Chondrocyte (in vitro differentiated cells): Measurements from ENCODE around the gene ZYX. TPM values are rescaled to one million over a fixed set of nuclear protein-coding genes. Genes with fewer than 3 reads are reported as not detected.

ENCODE experiments used
- DNase-seq: peaks from one replicate; pipeline ENCODE4 v3.0.0; 2021; ENCODE audit warnings: mixed read lengths, low spot score
- H3K27ac Mint-ChIP-seq: one replicate; pipeline ENCODE4 v1.8.0; 2021; ENCODE audit warnings: mild to moderate bottlenecking, moderate library complexity, mixed read lengths; ENCODE audit not compliant: unreplicated experiment
- H3K27me3 Mint-ChIP-seq: 2 replicates; pipeline ENCODE4 v1.8.0; 2021; ENCODE audit warnings: low read depth, mixed read lengths
- H3K36me3 Mint-ChIP-seq: 2 replicates; pipeline ENCODE4 v1.8.0; 2021; ENCODE audit warnings: low read depth, mixed read lengths
- H3K4me1 Mint-ChIP-seq: 2 replicates; pipeline ENCODE4 v1.8.0; 2021; ENCODE audit warnings: low read depth, mild to moderate bottlenecking, mixed read lengths
- H3K4me3 Mint-ChIP-seq: one replicate; pipeline ENCODE4 v1.8.0; 2021; ENCODE audit warnings: mild to moderate bottlenecking, moderate library complexity, mixed read lengths; ENCODE audit not compliant: unreplicated experiment
- H3K9me3 Mint-ChIP-seq: 2 replicates; pipeline ENCODE4 v1.8.0; 2021; ENCODE audit warnings: low read depth, mixed read lengths
- total RNA-seq: library from RNA; stranded (reverse); gene quantifications from 3 replicates; pipeline ENCODE4 v1.2.1, GENCODE V29; 2021
- TF ChIP-seq, protein P1 (sequence below): fragments of 200-600 bp; sonication (generic); IDR thresholded peaks from 2 replicates; pipeline ENCODE4 v1.5.0; 2021; ENCODE audit warnings: antibody characterized with exemption, mild to moderate bottlenecking, moderate library complexity

The ZYX gene
- total RNA-seq, 1 donor from 2014 or later: 386 TPM

GRCh38 chr7:143394068-143394467, 12.9 kb downstream of the ZYX start:
- peaks cover 24% of the 10 kb centered on the region for H3K36me3 Mint-ChIP-seq
- peaks cover 41% of the 10 kb centered on the region for H3K4me1 Mint-ChIP-seq
- H3K4me3 Mint-ChIP-seq: no peak overlapping the region
- H3K27ac Mint-ChIP-seq: no peak overlapping the region
- DNase-seq: no peak
- no peaks in the 10 kb centered on the region for H3K27me3 Mint-ChIP-seq
- no peaks in the 10 kb centered on the region for H3K9me3 Mint-ChIP-seq
- TF ChIP-seq, protein P1, sequence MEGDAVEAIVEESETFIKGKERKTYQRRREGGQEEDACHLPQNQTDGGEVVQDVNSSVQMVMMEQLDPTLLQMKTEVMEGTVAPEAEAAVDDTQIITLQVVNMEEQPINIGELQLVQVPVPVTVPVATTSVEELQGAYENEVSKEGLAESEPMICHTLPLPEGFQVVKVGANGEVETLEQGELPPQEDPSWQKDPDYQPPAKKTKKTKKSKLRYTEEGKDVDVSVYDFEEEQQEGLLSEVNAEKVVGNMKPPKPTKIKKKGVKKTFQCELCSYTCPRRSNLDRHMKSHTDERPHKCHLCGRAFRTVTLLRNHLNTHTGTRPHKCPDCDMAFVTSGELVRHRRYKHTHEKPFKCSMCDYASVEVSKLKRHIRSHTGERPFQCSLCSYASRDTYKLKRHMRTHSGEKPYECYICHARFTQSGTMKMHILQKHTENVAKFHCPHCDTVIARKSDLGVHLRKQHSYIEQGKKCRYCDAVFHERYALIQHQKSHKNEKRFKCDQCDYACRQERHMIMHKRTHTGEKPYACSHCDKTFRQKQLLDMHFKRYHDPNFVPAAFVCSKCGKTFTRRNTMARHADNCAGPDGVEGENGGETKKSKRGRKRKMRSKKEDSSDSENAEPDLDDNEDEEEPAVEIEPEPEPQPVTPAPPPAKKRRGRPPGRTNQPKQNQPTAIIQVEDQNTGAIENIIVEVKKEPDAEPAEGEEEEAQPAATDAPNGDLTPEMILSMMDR: no peak

GRCh38 chr7:143394777-143395176, 13.6 kb downstream of the ZYX start:
- TF ChIP-seq, protein P1: no peak
- DNase-seq: no peak
- peaks cover 34% of the 10 kb centered on the region for H3K4me1 Mint-ChIP-seq

GRCh38 chr7:143395187-143396149, 14.3 kb downstream of the ZYX start:
- peaks cover 10% of the 10 kb centered on the region for H3K36me3 Mint-ChIP-seq

More at GRCh38 chr7:143394777-143395176, 13.6 kb downstream of the ZYX start:
- Mint-ChIP-seq H3K9me3 (no peaks in the 10 kb centered on the region), H3K27me3 (no peaks in the 10 kb centered on the region), H3K36me3 (peaks cover 17% of the 10 kb centered on the region), H3K27ac (no peak overlapping the region), H3K4me3 (no peak overlapping the region)

DNA sequence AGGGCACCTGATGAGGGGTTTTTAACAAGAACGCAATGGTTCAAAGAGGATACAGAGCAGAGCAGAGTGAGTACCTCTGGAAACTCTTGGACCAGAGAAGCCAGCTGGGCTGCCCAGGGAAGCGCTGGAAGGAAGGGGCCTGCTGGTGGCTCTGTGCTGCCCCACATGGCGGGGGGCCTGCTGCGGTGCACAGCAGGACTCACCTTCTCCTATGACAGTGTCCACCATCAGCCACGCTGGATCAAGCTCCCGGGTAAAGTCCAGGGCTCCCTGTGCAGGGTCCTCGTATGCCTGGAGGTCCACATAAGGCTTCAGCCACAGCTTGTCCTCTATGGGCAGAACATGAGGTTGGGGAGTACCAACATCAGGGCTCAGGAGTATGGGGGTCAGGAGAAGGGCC, 15.0 kb downstream of the ZYX start:
- DNase-seq: no peak
- Mint-ChIP-seq H3K4me1 (peaks cover 21% of the 10 kb centered on the region), H3K4me3 (no peak overlapping the region), H3K9me3 (no peaks in the 10 kb centered on the region), H3K36me3 (peaks cover 9% of the 10 kb centered on the region), H3K27ac (no peak overlapping the region), H3K27me3 (peaks cover 6% of the 10 kb centered on the region)
- TF ChIP-seq, protein P1: no peak

More at GRCh38 chr7:143395187-143396149, 14.3 kb downstream of the ZYX start:
- no peaks in the 10 kb centered on the region for H3K27me3 Mint-ChIP-seq
- H3K27ac Mint-ChIP-seq: no peak overlapping the region
- no peak for DNase-seq
- H3K4me3 Mint-ChIP-seq: no peak overlapping the region
- H3K9me3 Mint-ChIP-seq: no peaks in the 10 kb centered on the region
- peaks cover 27% of the 10 kb centered on the region for H3K4me1 Mint-ChIP-seq
- TF ChIP-seq, protein P1: peak; percentile 44

DNA sequence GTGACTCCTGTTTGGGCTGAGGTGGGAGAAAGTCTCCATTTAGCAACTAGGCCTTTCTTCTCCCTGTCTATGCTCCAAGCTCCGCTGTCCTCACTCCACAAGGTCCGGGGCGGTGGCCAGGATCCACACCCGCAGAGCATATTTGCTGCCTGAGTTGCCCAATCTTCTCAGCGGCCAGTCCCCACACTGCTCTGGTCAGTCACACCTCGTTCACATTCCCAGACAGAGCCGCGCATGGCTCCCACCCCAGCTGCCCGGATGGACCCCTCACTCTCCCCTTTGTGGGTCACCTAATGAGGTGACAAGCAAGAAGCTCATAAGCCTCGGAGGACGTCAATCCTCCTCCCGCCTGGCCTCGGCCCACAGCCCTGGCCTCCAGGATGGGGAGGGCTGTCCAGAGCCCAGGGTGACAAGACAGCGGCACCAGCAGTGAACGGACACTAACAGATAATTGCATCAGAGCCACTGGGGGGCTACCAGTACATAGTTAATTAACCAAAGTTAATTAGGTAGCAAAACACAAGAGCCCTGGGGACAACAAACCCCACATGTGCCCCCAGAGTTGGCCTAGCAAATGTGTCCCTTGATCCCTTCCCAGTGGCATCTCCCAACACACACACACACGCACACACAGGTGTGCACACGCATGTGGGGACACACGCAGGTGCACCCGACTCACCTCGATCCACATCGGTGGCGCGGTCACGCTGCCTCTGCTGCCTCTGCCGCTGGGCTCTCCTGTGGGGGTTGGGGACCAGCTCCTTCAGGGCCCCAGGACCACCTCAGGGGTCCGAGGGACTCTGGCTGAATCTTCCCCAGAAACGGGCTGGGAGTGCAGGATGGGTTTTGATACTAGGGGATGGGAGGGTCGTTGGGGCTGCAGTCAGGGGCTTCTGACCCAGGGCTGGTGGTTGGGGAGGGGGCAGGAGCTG, 15.7 kb downstream of the ZYX start:
- H3K4me3 Mint-ChIP-seq: no peak overlapping the region
- H3K27me3 Mint-ChIP-seq: peaks cover 7% of the 10 kb centered on the region
- H3K36me3 Mint-ChIP-seq: peaks cover 6% of the 10 kb centered on the region
- H3K4me1 Mint-ChIP-seq: peaks cover 14% of the 10 kb centered on the region
- TF ChIP-seq, protein P1: no peak
- no peak overlapping the region for H3K27ac Mint-ChIP-seq
- DNase-seq: no peak
- no peaks in the 10 kb centered on the region for H3K9me3 Mint-ChIP-seq
